Sigmoid colon (tissue), 4 donors: ENCODE data around the gene LATS2.

ENCODE experiments used
- CTCF ChIP-seq, 4 experiments: fragments of 450-650 bp in 3 of 4; fragments of 200-600 bp in 1 of 4; IDR thresholded peaks; one replicate each; pipeline ENCODE4 v1.5.1; 2016 to 2019; ENCODE audit warnings: antibody characterized with exemption in 4 of 4, mild to moderate bottlenecking in 3 of 4, moderate library complexity in 2 of 4
- EP300 ChIP-seq, 4 donors: sonication (generic); formaldehyde crosslinking; IDR thresholded peaks; one replicate each; pipeline ENCODE4 v1.6.1; 2017; ENCODE audit warnings: antibody characterized with exemption in 4 of 4
- POLR2A ChIP-seq, 2 donors: fragments of 450-650 bp; IDR thresholded peaks; one replicate each; pipeline ENCODE4 v1.6.1; 2016; ENCODE audit warnings: antibody characterized with exemption in 2 of 2, mild to moderate bottlenecking in 2 of 2, moderate library complexity in 2 of 2
- POLR2AphosphoS5 ChIP-seq, 4 donors: sonication (generic); formaldehyde crosslinking; IDR thresholded peaks; one replicate each; pipeline ENCODE4 v1.6.1; 2017; ENCODE audit warnings: antibody characterized with exemption in 4 of 4

GRCh38 chr13:21008026-21008425, 53.4 kb downstream of the LATS2 start:
- TF ChIP-seq CTCF (IDR thresholded peaks at IDR 0.05): no peak
- TF ChIP-seq POLR2A (IDR thresholded peaks at IDR 0.05): no peak
- TF ChIP-seq POLR2AphosphoS5 (IDR thresholded peaks at IDR 0.05): no peak
- no peak for TF ChIP-seq EP300 (IDR thresholded peaks at IDR 0.05)
